ENCODE results near the gene SERINC5.

Gene SERINC5

GRCh38 chr5:80182809-80183580 lies 72.9 kb downstream of the SERINC5 start:
- DNase-seq (ENCODE audit: low spot score) = no peak
- in situ Hi-C loops (cut with MboI; ENCODE audit: low pct_unique_long_range_greater_than_20kb, low sequenced_read_pairs, unreplicated experiment) = no loop called here
- TF ChIP-seq CTCF (IDR thresholded peaks at IDR 0.05; ENCODE audit: extremely low read depth, insufficient read depth, missing control alignments) = no peak

- no peak for DNase-seq (ENCODE audit: low spot score)
- no peak for TF ChIP-seq CTCF (IDR thresholded peaks at IDR 0.05; ENCODE audit: extremely low read depth, insufficient read depth, missing control alignments)
Measured at GRCh38 chr5:80181618-80182211, 74.1 kb downstream of the SERINC5 start.

GRCh38 chr5:80177236-80177635 lies 78.6 kb downstream of the SERINC5 start:
- no peak for DNase-seq (ENCODE audit: low spot score)
- in situ Hi-C loops (cut with MboI; ENCODE audit: low pct_unique_long_range_greater_than_20kb, low sequenced_read_pairs, unreplicated experiment) = no loop called here
- no peak for TF ChIP-seq CTCF (IDR thresholded peaks at IDR 0.05; ENCODE audit: extremely low read depth, insufficient read depth, missing control alignments)

More at GRCh38 chr5:80181618-80182211, 74.1 kb downstream of the SERINC5 start:
- in situ Hi-C loops (cut with MboI; ENCODE audit: low pct_unique_long_range_greater_than_20kb, low sequenced_read_pairs, unreplicated experiment) = no loop called here

- DNase-seq (ENCODE audit: low spot score) = no peak
- TF ChIP-seq CTCF (IDR thresholded peaks at IDR 0.05; ENCODE audit: extremely low read depth, insufficient read depth, missing control alignments) = no peak
- in situ Hi-C loops (cut with MboI; ENCODE audit: low pct_unique_long_range_greater_than_20kb, low sequenced_read_pairs, unreplicated experiment) = no loop called here
Measured at GRCh38 chr5:80175337-80175736, 80.5 kb downstream of the SERINC5 start.

DNA sequence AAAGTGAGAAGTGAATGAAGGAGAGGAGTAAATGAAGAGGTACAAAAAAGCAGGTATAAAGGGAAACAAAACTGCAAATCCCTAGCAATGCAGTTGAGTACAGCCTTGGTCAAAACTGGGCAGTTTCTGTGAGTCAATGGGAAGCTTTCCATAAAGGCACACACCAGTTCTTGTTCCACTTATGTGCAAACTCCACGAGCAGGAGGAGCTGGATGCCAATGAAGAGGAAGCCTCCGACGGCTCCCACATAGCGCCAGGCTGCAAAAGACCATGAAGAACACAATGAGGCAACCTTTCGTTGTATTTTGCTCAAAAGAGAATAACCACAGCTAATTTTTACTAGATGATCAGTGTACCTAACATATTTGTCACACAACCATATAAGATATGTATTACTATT lies 81.1 kb downstream of the SERINC5 start:
- in situ Hi-C loops (cut with MboI; ENCODE audit: low pct_unique_long_range_greater_than_20kb, low sequenced_read_pairs, unreplicated experiment) = no loop called here
- no peak for DNase-seq (ENCODE audit: low spot score)
- no peak for TF ChIP-seq CTCF (IDR thresholded peaks at IDR 0.05; ENCODE audit: extremely low read depth, insufficient read depth, missing control alignments)

GRCh38 chr5:80172067-80172695 lies 83.7 kb downstream of the SERINC5 start:
- no peak for TF ChIP-seq CTCF (IDR thresholded peaks at IDR 0.05; ENCODE audit: extremely low read depth, insufficient read depth, missing control alignments)
- in situ Hi-C loops (cut with MboI; ENCODE audit: low pct_unique_long_range_greater_than_20kb, low sequenced_read_pairs, unreplicated experiment) = no loop called here
- no peak for DNase-seq (ENCODE audit: low spot score)

Measured in GM13977 (cell line).